HUES48 (cell line): ENCODE results near the gene HPCA.
"Not testable (repeated sequence)": the region's sequence is repeated elsewhere in the genome, so short reads cannot be mapped to it uniquely, and the experiment has no call there.

Source experiments
- H3K27ac ChIP-seq: one replicate; pipeline ENCODE4 v1.7.0; 2013; ENCODE audit warnings: low read depth, low read length, inconsistent platforms
- H3K27me3 ChIP-seq: 2 replicates; pipeline ENCODE4 v1.6.1; 2013; ENCODE audit warnings: mild to moderate bottlenecking, low read length; ENCODE audit not compliant: control insufficient read depth, insufficient read depth
- H3K36me3 ChIP-seq: 2 replicates; pipeline ENCODE4 v1.6.1; 2013; ENCODE audit warnings: low read length; ENCODE audit not compliant: control insufficient read depth, insufficient read depth
- H3K4me1 ChIP-seq: 2 replicates; pipeline ENCODE4 v1.6.1; 2013; ENCODE audit warnings: mild to moderate bottlenecking, low read length; ENCODE audit not compliant: control insufficient read depth, insufficient read depth
- H3K4me3 ChIP-seq: 2 replicates; pipeline ENCODE4 v1.5.1; 2013; ENCODE audit warnings: mild to moderate bottlenecking, low read depth, low read length
- H3K9ac ChIP-seq: 2 replicates; pipeline ENCODE4 v1.6.1; 2013; ENCODE audit warnings: mild to moderate bottlenecking, low read depth, low read length, moderate library complexity
- H3K9me3 ChIP-seq: 2 replicates; pipeline ENCODE4 v1.6.1; 2013; ENCODE audit warnings: low read length; ENCODE audit not compliant: control insufficient read depth, insufficient read depth

Gene HPCA

GRCh38 chr1:32898056-32898455 is 11.8 kb downstream of the HPCA start:
- peaks cover 43% of the 10 kb centered on the region for H3K27me3 ChIP-seq

GRCh38 chr1:32898958-32899357 is 12.7 kb downstream of the HPCA start:
- Histone ChIP-seq H3K4me1 (peaks cover 10% of the 10 kb centered on the region), H3K9ac (no peak overlapping the region), H3K36me3 (no peaks in the 10 kb centered on the region), H3K9me3 (no peaks in the 10 kb centered on the region), H3K27ac (no peak overlapping the region), H3K4me3 (no peak overlapping the region), H3K27me3 (peaks cover 43% of the 10 kb centered on the region)

More at GRCh38 chr1:32898056-32898455, 11.8 kb downstream of the HPCA start:
- Histone ChIP-seq H3K27ac (no peak overlapping the region), H3K9ac (no peak overlapping the region), H3K9me3 (no peaks in the 10 kb centered on the region), H3K4me3 (no peak overlapping the region), H3K4me1 (peaks cover 10% of the 10 kb centered on the region), H3K36me3 (no peaks in the 10 kb centered on the region)

GRCh38 chr1:32899586-32900296 is 13.4 kb downstream of the HPCA start:
- no peak overlapping the region for H3K9ac ChIP-seq
- H3K4me3 ChIP-seq, result peak overlapping the region; percentile 65; the same call in 1 of the 2 replicates
- H3K36me3 ChIP-seq, result no peaks in the 10 kb centered on the region
- no peak overlapping the region for H3K27ac ChIP-seq
- H3K9me3 ChIP-seq, result no peaks in the 10 kb centered on the region
- H3K27me3 ChIP-seq, result peaks cover 43% of the 10 kb centered on the region
- peaks cover 7% of the 10 kb centered on the region for H3K4me1 ChIP-seq

GRCh38 chr1:32900371-32900955 is 14.2 kb downstream of the HPCA start:
- no peak overlapping the region for H3K27ac ChIP-seq
- peaks cover 43% of the 10 kb centered on the region for H3K27me3 ChIP-seq
- H3K9ac ChIP-seq, result no peak overlapping the region

GRCh38 chr1:32900956-32901822 is 14.9 kb downstream of the HPCA start, which contains the start of gene TMEM54:
Gene TMEM54, minus strand, starts transcription at chr1:32901389. Its CDS starts 151 bp downstream, at chr1:32901238.
- Histone ChIP-seq H3K27me3 (peaks cover 43% of the 10 kb centered on the region), H3K27ac (no peak within 1 kb of the TSS), H3K9ac (no peak within 1 kb of the TSS), H3K4me1 (peaks cover 7% of the 10 kb centered on the region), H3K9me3 (no peaks in the 10 kb centered on the region), H3K4me3 (peak within 1 kb of the TSS; percentile 65), H3K36me3 (no peaks in the 10 kb centered on the region)

More at GRCh38 chr1:32900371-32900955, 14.2 kb downstream of the HPCA start:
- H3K4me3 ChIP-seq, result peak overlapping the region; percentile 65
- no peaks in the 10 kb centered on the region for H3K9me3 ChIP-seq
- H3K36me3 ChIP-seq, result no peaks in the 10 kb centered on the region
- H3K4me1 ChIP-seq, result peaks cover 7% of the 10 kb centered on the region

GRCh38 chr1:32901823-32902534 is 15.7 kb downstream of the HPCA start:
- Histone ChIP-seq H3K4me1 (peaks cover 7% of the 10 kb centered on the region), H3K9me3 (no peaks in the 10 kb centered on the region), H3K36me3 (no peaks in the 10 kb centered on the region), H3K9ac (no peak overlapping the region), H3K27me3 (peaks cover 43% of the 10 kb centered on the region), H3K4me3 (peak overlapping the region; percentile 65), H3K27ac (no peak overlapping the region)

GRCh38 chr1:32902535-32902920 is 16.2 kb downstream of the HPCA start:
- Histone ChIP-seq H3K36me3 (no peaks in the 10 kb centered on the region), H3K9me3 (no peaks in the 10 kb centered on the region), H3K9ac (no peak overlapping the region), H3K4me3 (no peak overlapping the region), H3K27me3 (peaks cover 43% of the 10 kb centered on the region), H3K4me1 (peaks cover 7% of the 10 kb centered on the region), H3K27ac (no peak overlapping the region)

GRCh38 chr1:32903991-32904785 is 17.9 kb downstream of the HPCA start:
- Histone ChIP-seq H3K9me3 (no peaks in the 10 kb centered on the region), H3K4me1 (peaks cover 7% of the 10 kb centered on the region), H3K9ac (no peak overlapping the region), H3K36me3 (no peaks in the 10 kb centered on the region), H3K4me3 (no peak overlapping the region), H3K27ac (no peak overlapping the region), H3K27me3 (peaks cover 33% of the 10 kb centered on the region)

- Histone ChIP-seq H3K9ac (no peak overlapping the region), H3K9me3 (no peaks in the 10 kb centered on the region), H3K36me3 (no peaks in the 10 kb centered on the region), H3K27ac (no peak overlapping the region), H3K4me1 (peaks cover 7% of the 10 kb centered on the region), H3K27me3 (peaks cover 27% of the 10 kb centered on the region), H3K4me3 (no peak overlapping the region)
These were observed 18.5 kb downstream of the HPCA start for GRCh38 chr1:32904797-32905196.

- not testable (repeated sequence) for H3K4me1 ChIP-seq, H3K27ac ChIP-seq, H3K9me3 ChIP-seq, H3K9ac ChIP-seq, H3K36me3 ChIP-seq, H3K4me3 ChIP-seq
- peaks cover 19% of the 10 kb centered on the region for H3K27me3 ChIP-seq
These were observed 19.3 kb downstream of the HPCA start for GRCh38 chr1:32905588-32905987.
